Measurements from ENCODE around the gene OR2M4.
"Not testable (repeated sequence)": the region's sequence is repeated elsewhere in the genome, so short reads cannot be mapped to it uniquely, and the experiment has no call there.

OR2M4 gene

GRCh38 chr1:248231117-248231516, at the start of gene OR2M4:
OR2M4 (plus strand) TSS chr1:248231417; CDS start chr1:248238929, 7,512 bp downstream.
- no peak for DNase-seq

GRCh38 chr1:248183996-248184395, 47.2 kb upstream of the OR2M4 start:
- no peak for DNase-seq

- DNase-seq: no peak
Observed at GRCh38 chr1:248187363-248187762, 43.9 kb upstream of the OR2M4 start.

GRCh38 chr1:248189026-248189425, 42.2 kb upstream of the OR2M4 start:
- no peak for DNase-seq

GRCh38 chr1:248194117-248194516, 37.1 kb upstream of the OR2M4 start:
- no peak for DNase-seq

GRCh38 chr1:248196965-248197364, 34.3 kb upstream of the OR2M4 start, which contains the start of gene OR2M3:
OR2M3 (plus strand) TSS chr1:248197265; CDS start chr1:248203068, 5,803 bp downstream.
- DNase-seq: no peak

GRCh38 chr1:248215880-248216279, 15.3 kb upstream of the OR2M4 start:
- DNase-seq: no peak

- DNase-seq: no peak
Observed at GRCh38 chr1:248225537-248225936, 5.7 kb upstream of the OR2M4 start.

GRCh38 chr1:248229360-248229908, 1.8 kb upstream of the OR2M4 start:
- DNase-seq: no peak

GRCh38 chr1:248239478-248239877, 8.3 kb downstream of the OR2M4 start:
- DNase-seq: no peak

GRCh38 chr1:248243204-248243603, 12.0 kb downstream of the OR2M4 start:
- no peak for DNase-seq

- not testable (repeated sequence) for DNase-seq
Observed at GRCh38 chr1:248259309-248259708, 28.1 kb downstream of the OR2M4 start.

GRCh38 chr1:248268178-248268577, 37.0 kb downstream of the OR2M4 start:
- DNase-seq: no peak

GRCh38 chr1:248273225-248273624, 42.0 kb downstream of the OR2M4 start:
- not testable (repeated sequence) for DNase-seq

- no peak for DNase-seq
Observed at GRCh38 chr1:248277876-248278275, 46.7 kb downstream of the OR2M4 start, which contains the start of gene OR2T33. OR2T33 (minus strand) TSS chr1:248277976; CDS start chr1:248273814, 4,162 bp downstream.

- no peak for DNase-seq
Observed at GRCh38 chr1:248288391-248288790, 57.2 kb downstream of the OR2M4 start.
